Thoracic aorta (tissue), 2 donors: ENCODE results near the gene KRT37. TPM values are rescaled to one million over a fixed set of nuclear protein-coding genes. Genes with fewer than 3 reads are reported as not detected.

Experiments
- ATAC-seq: fragments of 150-250 bp; one replicate; pipeline ENCODE4 v1.8.0; 2017; ENCODE audit warnings: low read depth; ENCODE audit not compliant: insufficient number of reproducible peaks, low FRiP score
- DNase-seq: peaks from one replicate; pipeline ENCODE4 v3.0.0-alpha.2; 2020; ENCODE audit warnings: low spot score
- H3K27ac ChIP-seq, 2 donors: fragments of 200-600 bp; sonication (generic); 1 replicate in 1 of 2; 2 replicates in 1 of 2; pipeline ENCODE4 v1.5.1; 2016; ENCODE audit warnings: mild to moderate bottlenecking in 2 of 2, moderate library complexity in 2 of 2
- H3K27me3 ChIP-seq: fragments of 200-600 bp; sonication (generic); replicated peaks from 2 replicates; pipeline ENCODE4 v1.6.0; 2016; ENCODE audit warnings: mild to moderate bottlenecking; ENCODE audit not compliant: insufficient read depth
- H3K36me3 ChIP-seq: fragments of 200-600 bp; sonication (generic); one replicate; pipeline ENCODE4 v1.5.1; 2016
- H3K4me1 ChIP-seq, 2 donors: fragments of 200-600 bp; sonication (generic); 1 replicate in 1 of 2; 2 replicates in 1 of 2; pipeline versions ENCODE4 v1.5.1 to v1.6.0; 2016; ENCODE audit warnings: low read depth in 2 of 2, mild to moderate bottlenecking in 1 of 2; ENCODE audit not compliant: control insufficient read depth in 1 of 2
- H3K4me3 ChIP-seq: fragments of 200-600 bp; sonication (generic); 2 replicates; pipeline ENCODE4 v1.5.1; 2016; ENCODE audit warnings: mild to moderate bottlenecking
- H3K9me3 ChIP-seq: fragments of 200-600 bp; sonication (generic); 2 replicates; pipeline ENCODE4 v1.5.1; 2016
- CTCF ChIP-seq: fragments of 200-600 bp; sonication (generic); IDR thresholded peaks from one replicate; pipeline ENCODE4 v1.5.1; 2019; ENCODE audit warnings: antibody characterized with exemption
- total RNA-seq, 2 donors: library from RNA; depleted of rRNA; stranded (reverse); fragments of >200 nt; gene quantifications; one replicate each; pipeline versions ENCODE4 v1.1.0 to v1.2.3, GENCODE V29; 2016

KRT37 gene
- total RNA-seq, 2 donors from 2014 or later: not detected

DNA sequence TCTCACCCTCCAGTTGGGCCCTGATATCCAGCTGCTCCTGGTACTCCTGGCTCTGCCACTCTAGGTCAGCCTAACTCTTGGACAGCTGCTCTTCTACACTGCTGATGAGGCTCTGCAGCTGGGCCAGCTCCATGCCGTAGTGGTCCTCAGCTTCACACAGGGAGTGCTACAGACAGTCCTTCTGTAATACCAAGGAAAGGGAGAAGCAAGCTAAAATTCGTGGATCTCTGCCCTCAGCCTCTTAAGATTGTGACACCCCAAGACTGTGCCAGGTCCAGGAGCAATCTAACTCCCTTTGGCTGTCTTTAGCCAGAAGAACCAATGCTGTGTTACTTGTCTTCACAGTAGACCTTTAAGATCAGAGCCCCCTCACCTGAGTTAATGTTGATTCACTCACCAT lies 24.1 kb upstream of the KRT37 start:
- DNase-seq: no peak
- Histone ChIP-seq H3K27me3 (no peaks in the 10 kb centered on the region), H3K27ac (no peak overlapping the region), H3K4me3 (no peak overlapping the region), H3K36me3 (no peaks in the 10 kb centered on the region), H3K4me1 (no peaks in the 10 kb centered on the region), H3K9me3 (no peaks in the 10 kb centered on the region)
- TF ChIP-seq CTCF: no peak
- no peak for ATAC-seq

DNA sequence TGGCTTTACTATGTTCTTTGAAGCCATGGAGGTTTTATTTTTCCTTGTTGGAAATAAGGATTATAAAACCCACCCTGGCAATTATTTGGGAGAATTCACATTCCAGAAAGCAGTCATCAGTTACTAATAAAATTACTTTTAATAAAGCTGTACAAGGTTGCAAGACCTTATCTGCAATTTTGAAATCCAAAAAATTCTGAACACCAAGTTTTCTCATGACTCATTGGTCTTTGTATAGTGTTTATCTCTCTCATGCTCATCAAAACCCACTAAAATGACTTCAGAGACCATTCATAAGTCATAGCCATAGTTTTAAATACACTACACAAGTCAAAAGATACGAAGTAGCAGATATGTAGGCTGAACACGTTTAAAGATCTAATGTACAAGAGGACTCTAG lies 22.4 kb upstream of the KRT37 start:
- Histone ChIP-seq H3K9me3 (no peaks in the 10 kb centered on the region), H3K27me3 (no peaks in the 10 kb centered on the region), H3K4me3 (no peak overlapping the region), H3K36me3 (no peaks in the 10 kb centered on the region), H3K4me1 (no peaks in the 10 kb centered on the region), H3K27ac (no peak overlapping the region)
- DNase-seq: no peak
- no peak for TF ChIP-seq CTCF
- no peak for ATAC-seq

GRCh38 chr17:41444640-41445039 lies 20.3 kb upstream of the KRT37 start:
- ATAC-seq: no peak
- Histone ChIP-seq H3K27ac (no peak overlapping the region), H3K4me1 (no peaks in the 10 kb centered on the region), H3K4me3 (no peak overlapping the region), H3K36me3 (no peaks in the 10 kb centered on the region), H3K27me3 (no peaks in the 10 kb centered on the region), H3K9me3 (no peaks in the 10 kb centered on the region)
- DNase-seq: no peak
- TF ChIP-seq CTCF: no peak

GRCh38 chr17:41444186-41444585 lies 19.8 kb upstream of the KRT37 start:
- Histone ChIP-seq H3K27me3 (no peaks in the 10 kb centered on the region), H3K9me3 (no peaks in the 10 kb centered on the region), H3K36me3 (no peaks in the 10 kb centered on the region), H3K4me1 (no peaks in the 10 kb centered on the region), H3K27ac (no peak overlapping the region), H3K4me3 (no peak overlapping the region)
- DNase-seq (no peak), ATAC-seq (no peak)
- TF ChIP-seq CTCF: no peak

GRCh38 chr17:41442739-41443138 lies 18.4 kb upstream of the KRT37 start:
- H3K27me3 ChIP-seq: no peaks in the 10 kb centered on the region
- no peaks in the 10 kb centered on the region for H3K36me3 ChIP-seq
- H3K4me3 ChIP-seq: no peak overlapping the region
- H3K27ac ChIP-seq: no peak overlapping the region
- ATAC-seq: no peak
- no peaks in the 10 kb centered on the region for H3K9me3 ChIP-seq
- no peak for TF ChIP-seq CTCF
- H3K4me1 ChIP-seq: no peaks in the 10 kb centered on the region
- DNase-seq: no peak
